Activated B cell treated with CpG ODN at 0.5 μM for 24 hours (primary cell): ENCODE measurements around the gene DNAJC11. TPM values are rescaled to one million over a fixed set of nuclear protein-coding genes. Genes with fewer than 3 reads are reported as not detected.

ENCODE experiments used
- ATAC-seq: fragments of 200-7000 bp; cut with Tn5 transposase; one replicate; pipeline ENCODE4 v1.10.0; 2021; ENCODE audit warnings: low read depth, mild to moderate bottlenecking, moderate library complexity
- CTCF ChIA-PET: fragments of 350-600 bp; sonication (Branson Sonifier 250); formaldehyde crosslinking; loops from one replicate; lab custom pipeline; 2021; ENCODE audit warnings: antibody characterized with exemption; lab: Charles Lee
- POLR2A ChIA-PET: fragments of 350-600 bp; sonication (Branson Sonifier 250); formaldehyde crosslinking; loops from one replicate; lab custom pipeline; 2021; ENCODE audit warnings: antibody characterized with exemption; lab: Charles Lee
- DNase-seq: peaks from one replicate; pipeline ENCODE4 v3.0.0; 2022
- H3K27ac Mint-ChIP-seq: one replicate; pipeline ENCODE4 v1.8.0; 2020; ENCODE audit warnings: mixed read lengths
- H3K27me3 Mint-ChIP-seq: one replicate; pipeline ENCODE4 v1.8.0; 2021; ENCODE audit warnings: mixed read lengths
- H3K36me3 Mint-ChIP-seq: one replicate; pipeline ENCODE4 v1.8.0; 2021; ENCODE audit warnings: low read depth, mixed read lengths
- H3K4me1 Mint-ChIP-seq: one replicate; pipeline ENCODE4 v1.8.0; 2021; ENCODE audit warnings: mixed read lengths
- H3K4me3 Mint-ChIP-seq: one replicate; pipeline ENCODE4 v1.8.0; 2020; ENCODE audit warnings: mild to moderate bottlenecking, mixed read lengths
- H3K9me3 Mint-ChIP-seq: one replicate; pipeline ENCODE4 v1.8.0; 2020; ENCODE audit warnings: mixed read lengths
- CTCF ChIP-seq: fragments of 200-600 bp; IDR thresholded peaks from one replicate; pipeline ENCODE4 v1.8.0; 2022; ENCODE audit warnings: antibody characterized with exemption, mild to moderate bottlenecking
- intact Hi-C: fragments of 100-400 bp; cut with micrococcal nuclease; formaldehyde crosslinking; loops from one replicate; pipeline ENCODE4 v1.15.1; 2024
- total RNA-seq: library from RNA; stranded (reverse); gene quantifications from 2 replicates; pipeline ENCODE4 v1.2.3, GENCODE V29; 2022

Gene DNAJC11
- total RNA-seq, 1 donor from 2014 or later = 65.6 TPM

- no peak for ATAC-seq
- no peak for TF ChIP-seq CTCF
- H3K4me1 Mint-ChIP-seq = no peaks in the 10 kb centered on the region
- H3K36me3 Mint-ChIP-seq = peaks cover 41% of the 10 kb centered on the region
- POLR2A ChIA-PET = no interaction called here
- no peak overlapping the region for H3K27ac Mint-ChIP-seq
- no peak overlapping the region for H3K4me3 Mint-ChIP-seq
- CTCF ChIA-PET = no interaction called here
- no peak for DNase-seq
- H3K27me3 Mint-ChIP-seq = no peaks in the 10 kb centered on the region
- intact Hi-C loops = no loop called here
- H3K9me3 Mint-ChIP-seq = no peaks in the 10 kb centered on the region
Observed at GRCh38 chr1:6660415-6661049, 41.1 kb downstream of the DNAJC11 start.

GRCh38 chr1:6658359-6659060, 43.1 kb downstream of the DNAJC11 start:
- ChIA-PET POLR2A (interaction anchor here (0.7 kb wide), 1 partner anchor 15 kb away, joined by 4 read pairs; no protein-coding TSS in a partner anchor), CTCF (interaction anchor here (1.3 kb wide), 1 partner anchor 12 kb away, joined by 3 read pairs; no protein-coding TSS in a partner anchor)

GRCh38 chr1:6657138-6657537, 44.5 kb downstream of the DNAJC11 start:
- ATAC-seq (no peak), DNase-seq (no peak)
- Mint-ChIP-seq H3K4me1 (no peaks in the 10 kb centered on the region), H3K9me3 (no peaks in the 10 kb centered on the region), H3K27ac (no peak overlapping the region), H3K4me3 (no peak overlapping the region), H3K27me3 (no peaks in the 10 kb centered on the region), H3K36me3 (peaks cover 43% of the 10 kb centered on the region)
- ChIA-PET CTCF (interaction anchor here (0.6 to 0.7 kb wide), 2 partner anchors 10 to 27 kb away, joined by 3 read pairs; no protein-coding TSS in a partner anchor), POLR2A (no interaction called here)
- intact Hi-C loops = no loop called here
- TF ChIP-seq CTCF = no peak

More at GRCh38 chr1:6658359-6659060, 43.1 kb downstream of the DNAJC11 start:
- peaks cover 40% of the 10 kb centered on the region for H3K36me3 Mint-ChIP-seq
- H3K4me1 Mint-ChIP-seq = no peaks in the 10 kb centered on the region
- no peak overlapping the region for H3K27ac Mint-ChIP-seq
- H3K27me3 Mint-ChIP-seq = no peaks in the 10 kb centered on the region
- no peak for TF ChIP-seq CTCF
- ATAC-seq = no peak
- H3K4me3 Mint-ChIP-seq = no peak overlapping the region
- intact Hi-C loops = no loop called here
- DNase-seq = no peak
- H3K9me3 Mint-ChIP-seq = no peaks in the 10 kb centered on the region

GRCh38 chr1:6653436-6654290, 48.0 kb downstream of the DNAJC11 start:
- H3K4me1 Mint-ChIP-seq = no peaks in the 10 kb centered on the region
- no peak for ATAC-seq
- no peaks in the 10 kb centered on the region for H3K9me3 Mint-ChIP-seq
- TF ChIP-seq CTCF = no peak
- intact Hi-C loops = no loop called here
- no peak overlapping the region for H3K27ac Mint-ChIP-seq
- CTCF ChIA-PET = no interaction called here
- no peak overlapping the region for H3K4me3 Mint-ChIP-seq
- H3K36me3 Mint-ChIP-seq = peaks cover 53% of the 10 kb centered on the region
- POLR2A ChIA-PET = no interaction called here
- no peaks in the 10 kb centered on the region for H3K27me3 Mint-ChIP-seq
- no peak for DNase-seq
